ENCODE measurements around the gene WDR46.

DNA sequence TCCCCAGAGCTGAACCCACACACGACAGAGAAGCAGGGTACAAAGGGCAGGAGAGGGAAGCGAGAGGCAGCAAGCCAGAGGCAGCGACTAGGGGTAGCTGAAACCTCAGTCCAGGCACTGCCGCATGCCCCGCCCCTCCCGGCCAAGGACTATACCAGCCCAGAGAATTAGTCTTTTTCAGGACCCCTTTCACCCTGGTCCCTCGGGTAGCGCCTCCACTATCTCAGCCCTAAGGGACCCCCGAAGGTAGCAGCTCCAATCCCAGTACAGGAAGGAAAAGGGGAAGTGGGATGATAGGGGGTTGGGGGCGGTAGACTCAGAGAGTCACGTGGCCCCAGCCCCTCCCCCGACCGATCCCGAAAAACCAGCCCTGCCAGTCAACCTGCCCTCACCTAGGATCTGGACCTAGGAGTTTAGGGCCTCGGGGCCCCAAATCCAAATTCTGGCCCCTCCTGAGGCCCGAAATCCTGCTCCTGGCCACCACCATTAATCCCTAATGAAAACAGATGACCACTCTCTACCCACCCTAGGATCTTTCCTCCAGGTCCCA is 8.4 kb upstream of the WDR46 start:
- no peak for TF ChIP-seq POLR2A (IDR thresholded peaks at IDR 0.05)
- TF ChIP-seq, protein P1, sequence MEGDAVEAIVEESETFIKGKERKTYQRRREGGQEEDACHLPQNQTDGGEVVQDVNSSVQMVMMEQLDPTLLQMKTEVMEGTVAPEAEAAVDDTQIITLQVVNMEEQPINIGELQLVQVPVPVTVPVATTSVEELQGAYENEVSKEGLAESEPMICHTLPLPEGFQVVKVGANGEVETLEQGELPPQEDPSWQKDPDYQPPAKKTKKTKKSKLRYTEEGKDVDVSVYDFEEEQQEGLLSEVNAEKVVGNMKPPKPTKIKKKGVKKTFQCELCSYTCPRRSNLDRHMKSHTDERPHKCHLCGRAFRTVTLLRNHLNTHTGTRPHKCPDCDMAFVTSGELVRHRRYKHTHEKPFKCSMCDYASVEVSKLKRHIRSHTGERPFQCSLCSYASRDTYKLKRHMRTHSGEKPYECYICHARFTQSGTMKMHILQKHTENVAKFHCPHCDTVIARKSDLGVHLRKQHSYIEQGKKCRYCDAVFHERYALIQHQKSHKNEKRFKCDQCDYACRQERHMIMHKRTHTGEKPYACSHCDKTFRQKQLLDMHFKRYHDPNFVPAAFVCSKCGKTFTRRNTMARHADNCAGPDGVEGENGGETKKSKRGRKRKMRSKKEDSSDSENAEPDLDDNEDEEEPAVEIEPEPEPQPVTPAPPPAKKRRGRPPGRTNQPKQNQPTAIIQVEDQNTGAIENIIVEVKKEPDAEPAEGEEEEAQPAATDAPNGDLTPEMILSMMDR (IDR thresholded peaks at IDR 0.05) = no peak
- no peak for TF ChIP-seq EP300 (IDR thresholded peaks at IDR 0.05)
- TF ChIP-seq POLR2AphosphoS5 (IDR thresholded peaks at IDR 0.05) = no peak

All from sigmoid colon (tissue), 4 donors.